ENCODE results near the gene S100A3. TPM values are rescaled to one million over a fixed set of nuclear protein-coding genes. Genes with fewer than 3 reads are reported as not detected.

The S100A3 gene
- total and polyA plus RNA-seq, 2 of the 13 experiments (the other 11 are each of a cell fraction or from before 2014, with no cell fraction given): 2.5 to 4.5 TPM

GRCh38 chr1:153568367-153569099 is 19.5 kb upstream of the S100A3 start (continued):
- TF ChIP-seq HOXA3 (CRISPR knock-in tag; IDR thresholded peaks at IDR 0.05) (peak; percentile 50; the same call in 1 of the 2 replicates), ZNF441 (CRISPR knock-in tag; IDR thresholded peaks at IDR 0.05; ENCODE audit: borderline replicate concordance) (no peak), MAZ (IDR thresholded peaks at IDR 0.05; ENCODE audit: borderline replicate concordance, low read depth, low read length) (no peak), MAZ (CRISPR knock-in tag; IDR thresholded peaks at IDR 0.05; ENCODE audit: low read depth) (no peak), ZNF414 (CRISPR knock-in tag; IDR thresholded peaks at IDR 0.05) (no peak), ZBTB1 (CRISPR knock-in tag; IDR thresholded peaks at IDR 0.05; ENCODE audit: borderline replicate concordance) (no peak), TOPORS (CRISPR knock-in tag; IDR thresholded peaks at IDR 0.05) (no peak), GTF2F1 (IDR thresholded peaks at IDR 0.05; ENCODE audit: low read length) (no peak), SUZ12 (IDR thresholded peaks at IDR 0.05; ENCODE audit: low read depth, low read length) (no peak), THAP7 (CRISPR knock-in tag; IDR thresholded peaks at IDR 0.05) (no peak), MAX (IDR thresholded peaks at IDR 0.05) (0 out of 2 replicates have a peak, but pooled peaks have one; percentile 22), E2F1 (CRISPR knock-in tag; IDR thresholded peaks at IDR 0.05) (no peak), LRRFIP1 (CRISPR knock-in tag; conservative IDR thresholded peaks at IDR 0.05) (no peak), ESRRA (CRISPR knock-in tag; IDR thresholded peaks at IDR 0.05; ENCODE audit: low read depth) (0 out of 2 replicates have a peak, but pooled peaks have one; percentile 38), TCF12 (IDR thresholded peaks at IDR 0.05) (no peak), TCF12 (CRISPR knock-in tag; IDR thresholded peaks at IDR 0.05) (no peak), FOXK2 (IDR thresholded peaks at IDR 0.05) (no peak), ATF1 (CRISPR knock-in tag; IDR thresholded peaks at IDR 0.05) (no peak), ZZZ3 (CRISPR knock-in tag; IDR thresholded peaks at IDR 0.05; ENCODE audit: borderline replicate concordance) (no peak), ZNF792 (CRISPR knock-in tag; IDR thresholded peaks at IDR 0.05) (no peak; the same call in 1 of the 2 replicates), MZF1 (CRISPR knock-in tag; IDR thresholded peaks at IDR 0.05; ENCODE audit: borderline replicate concordance) (no peak), SOX6 (IDR thresholded peaks at IDR 0.05) (no peak), SOX6 (CRISPR knock-in tag; IDR thresholded peaks at IDR 0.05) (peak; percentile 68)
- TF ChIP-seq, protein P1, sequence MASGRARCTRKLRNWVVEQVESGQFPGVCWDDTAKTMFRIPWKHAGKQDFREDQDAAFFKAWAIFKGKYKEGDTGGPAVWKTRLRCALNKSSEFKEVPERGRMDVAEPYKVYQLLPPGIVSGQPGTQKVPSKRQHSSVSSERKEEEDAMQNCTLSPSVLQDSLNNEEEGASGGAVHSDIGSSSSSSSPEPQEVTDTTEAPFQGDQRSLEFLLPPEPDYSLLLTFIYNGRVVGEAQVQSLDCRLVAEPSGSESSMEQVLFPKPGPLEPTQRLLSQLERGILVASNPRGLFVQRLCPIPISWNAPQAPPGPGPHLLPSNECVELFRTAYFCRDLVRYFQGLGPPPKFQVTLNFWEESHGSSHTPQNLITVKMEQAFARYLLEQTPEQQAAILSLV (CRISPR knock-in tag; IDR thresholded peaks at IDR 0.05; ENCODE audit: borderline replicate concordance): no peak

All from HepG2 (cell line).